Cardiac fibroblast (primary cell): ENCODE results near the gene SPEN.
A peak's percentile ranks its signal among the peaks of the same experiment; 100 is the strongest.

Experiments used
- DNase-seq, 2 donors: peaks; one replicate each; pipeline versions ENCODE4 v3.0.0 to v3.0.0-alpha.2; 2010; ENCODE audit warnings: low read depth in 2 of 2
- H3K4me3 ChIP-seq, 2 donors: replicated peaks in 1 of 2; 1 replicate in 1 of 2; 2 replicates in 1 of 2; pipeline ENCODE4 v1.5.1; 2011; ENCODE audit warnings: low read depth in 2 of 2, low read length in 2 of 2, mild to moderate bottlenecking in 2 of 2, moderate library complexity in 1 of 2
- CTCF ChIP-seq: IDR thresholded peaks from one replicate; pipeline ENCODE4 v1.5.1; 2011; ENCODE audit warnings: low read depth, mild to moderate bottlenecking, low read length, inconsistent platforms

Gene SPEN

GRCh38 chr1:15874471-15874870 lies 27.0 kb downstream of the SPEN start:
- TF ChIP-seq CTCF: no peak
- H3K4me3 ChIP-seq: no peak overlapping the region
- no peak for DNase-seq

GRCh38 chr1:15876357-15877055 lies 29.0 kb downstream of the SPEN start:
- TF ChIP-seq CTCF: peak; percentile 28
- no peak overlapping the region for H3K4me3 ChIP-seq
- no peak for DNase-seq

- H3K4me3 ChIP-seq: no peak overlapping the region
- no peak for DNase-seq
- TF ChIP-seq CTCF: no peak
Observed at GRCh38 chr1:15881961-15882360, 34.5 kb downstream of the SPEN start.

GRCh38 chr1:15882665-15883064 lies 35.2 kb downstream of the SPEN start:
- DNase-seq: no peak
- H3K4me3 ChIP-seq: no peak overlapping the region
- TF ChIP-seq CTCF: no peak

- DNase-seq: no peak
- TF ChIP-seq CTCF: no peak
Observed at GRCh38 chr1:15883326-15883725, 35.8 kb downstream of the SPEN start.

GRCh38 chr1:15884477-15884876 lies 37.0 kb downstream of the SPEN start:
- no peak overlapping the region for H3K4me3 ChIP-seq
- no peak for TF ChIP-seq CTCF
- no peak for DNase-seq

More at GRCh38 chr1:15883326-15883725, 35.8 kb downstream of the SPEN start:
- no peak overlapping the region for H3K4me3 ChIP-seq

- H3K4me3 ChIP-seq: no peak overlapping the region
- no peak for DNase-seq
Observed at GRCh38 chr1:15885269-15885668, 37.8 kb downstream of the SPEN start.

More at GRCh38 chr1:15885269-15885668, 37.8 kb downstream of the SPEN start:
- TF ChIP-seq CTCF: no peak
